Neural progenitor cell (in vitro differentiated cells): ENCODE measurements around the gene RASL10A. TPM values are rescaled to one million over a fixed set of nuclear protein-coding genes. Genes with fewer than 3 reads are reported as not detected.

Experiments
- DNase-seq: peaks from one replicate; pipeline ENCODE4 v3.0.0-alpha.2; 2016; ENCODE audit warnings: low spot score
- H2AFZ ChIP-seq: fragments of 200-600 bp; sonication (generic); replicated peaks from 2 replicates; pipeline ENCODE4 v1.6.1; 2016; ENCODE audit warnings: antibody characterized with exemption
- H3F3A ChIP-seq: fragments of 200-600 bp; sonication (generic); 2 replicates; pipeline ENCODE4 v1.6.1; 2016; ENCODE audit warnings: antibody characterized with exemption, low read depth
- H3K27ac ChIP-seq: fragments of 200-600 bp; sonication (generic); 2 replicates; pipeline ENCODE4 v1.5.1; 2016; ENCODE audit warnings: mild to moderate bottlenecking
- H3K27me3 ChIP-seq: fragments of 200-600 bp; sonication (generic); 2 replicates; pipeline ENCODE4 v1.6.1; 2016; ENCODE audit warnings: mild to moderate bottlenecking, moderate library complexity
- H3K36me3 ChIP-seq: fragments of 200-600 bp; sonication (generic); 2 replicates; pipeline ENCODE4 v1.5.1; 2016
- H3K4me1 ChIP-seq: fragments of 200-600 bp; sonication (generic); 2 replicates; pipeline ENCODE4 v1.6.1; 2016; ENCODE audit warnings: mixed run types
- H3K4me2 ChIP-seq: fragments of 200-600 bp; sonication (generic); 2 replicates; pipeline ENCODE4 v1.6.1; 2016
- H3K4me3 ChIP-seq: fragments of 200-600 bp; sonication (generic); 2 replicates; pipeline ENCODE4 v1.5.1; 2016
- H3K79me2 ChIP-seq: fragments of 200-600 bp; sonication (generic); 2 replicates; pipeline ENCODE4 v1.6.1; 2016; ENCODE audit warnings: low read depth
- H3K9ac ChIP-seq: fragments of 200-600 bp; sonication (generic); 2 replicates; pipeline ENCODE4 v1.6.1; 2016
- H3K9me3 ChIP-seq: fragments of 200-600 bp; sonication (generic); 2 replicates; pipeline ENCODE4 v1.5.1; 2016; ENCODE audit warnings: low read depth
- H4K20me1 ChIP-seq: fragments of 200-600 bp; sonication (generic); 2 replicates; pipeline ENCODE4 v1.6.1; 2016; ENCODE audit warnings: low read depth
- H3K27ac Mint-ChIP-seq: 3 replicates; pipeline ENCODE4 v1.8.0; 2021; ENCODE audit warnings: mixed read lengths
- H3K27me3 Mint-ChIP-seq: 2 replicates; pipeline ENCODE4 v1.8.0; 2022; ENCODE audit warnings: low read depth, mild to moderate bottlenecking, inconsistent platforms, moderate library complexity, mixed read lengths; ENCODE audit not compliant: insufficient read depth
- H3K36me3 Mint-ChIP-seq: 3 replicates; pipeline ENCODE4 v1.8.0; 2021; ENCODE audit warnings: mixed read lengths
- H3K4me1 Mint-ChIP-seq: 3 replicates; pipeline ENCODE4 v1.8.0; 2021; ENCODE audit warnings: mixed read lengths
- H3K4me3 Mint-ChIP-seq: 3 replicates; pipeline ENCODE4 v1.8.0; 2021; ENCODE audit warnings: mild to moderate bottlenecking, moderate library complexity, mixed read lengths
- H3K9me3 Mint-ChIP-seq: 3 replicates; pipeline ENCODE4 v1.8.0; 2020; ENCODE audit warnings: mixed read lengths
- CTCF ChIP-seq: fragments of 200-600 bp; sonication (generic); IDR thresholded peaks from 2 replicates; pipeline ENCODE4 v1.5.1; 2017; ENCODE audit warnings: antibody characterized with exemption, mild to moderate bottlenecking
- EZH2 ChIP-seq: fragments of 200-600 bp; sonication (generic); IDR thresholded peaks from 2 replicates; pipeline ENCODE4 v1.6.1; 2017; ENCODE audit warnings: antibody characterized with exemption, mild to moderate bottlenecking, moderate library complexity
- EZH2phosphoT487 ChIP-seq: fragments of 200-600 bp; sonication (generic); IDR thresholded peaks from 2 replicates; pipeline ENCODE4 v1.6.1; 2017; ENCODE audit warnings: antibody characterized with exemption
- total RNA-seq: library from RNA; depleted of rRNA; stranded (reverse); fragments of >200 nt; gene quantifications from 2 replicates; pipeline ENCODE4 v1.2.3, GENCODE V29; 2015; ENCODE audit warnings: low replicate concordance

RASL10A gene
- total RNA-seq, 1 donor from 2014 or later: 0.26 TPM

GRCh38 chr22:29312218-29313125 is 3.0 kb downstream of the RASL10A start:
- DNase-seq: no peak
- no peak overlapping the region for H3K9ac ChIP-seq
- peaks cover 20% of the 10 kb centered on the region for H3F3A ChIP-seq
- peak overlapping the region; percentile 43 for H3K4me3 Mint-ChIP-seq
- H3K27ac Mint-ChIP-seq: no peak overlapping the region
- no peak for TF ChIP-seq EZH2
- no peak for TF ChIP-seq CTCF
- no peak for TF ChIP-seq EZH2phosphoT487
- no peak overlapping the region for H2AFZ ChIP-seq
- H3K79me2 ChIP-seq: no peaks in the 10 kb centered on the region
- peaks cover 65% of the 10 kb centered on the region for H3K27me3 ChIP-seq
- H3K4me2 ChIP-seq: no peak overlapping the region
- no peaks in the 10 kb centered on the region for H3K36me3 Mint-ChIP-seq
- H4K20me1 ChIP-seq: peaks cover 31% of the 10 kb centered on the region
- H3K4me1 ChIP-seq: peaks cover 13% of the 10 kb centered on the region
- no peaks in the 10 kb centered on the region for H3K9me3 ChIP-seq
- H3K36me3 ChIP-seq: no peaks in the 10 kb centered on the region
- peaks cover 29% of the 10 kb centered on the region for H3K27me3 Mint-ChIP-seq
- no peak overlapping the region for H3K4me3 ChIP-seq
- peaks cover 3% of the 10 kb centered on the region for H3K9me3 Mint-ChIP-seq
- H3K4me1 Mint-ChIP-seq: peaks cover 45% of the 10 kb centered on the region
- no peak overlapping the region for H3K27ac ChIP-seq

- no peaks in the 10 kb centered on the region for H3K36me3 Mint-ChIP-seq
- peaks cover 46% of the 10 kb centered on the region for H3K4me1 Mint-ChIP-seq
- H3K4me3 Mint-ChIP-seq: no peak overlapping the region
- DNase-seq: no peak
- peaks cover 16% of the 10 kb centered on the region for H3K4me1 ChIP-seq
- H3K9me3 Mint-ChIP-seq: peaks cover 3% of the 10 kb centered on the region
- H3F3A ChIP-seq: peaks cover 14% of the 10 kb centered on the region
- H4K20me1 ChIP-seq: peaks cover 31% of the 10 kb centered on the region
- TF ChIP-seq EZH2phosphoT487 (no peak), CTCF (no peak), EZH2 (no peak)
- H3K27ac ChIP-seq: no peak overlapping the region
- H3K9me3 ChIP-seq: no peaks in the 10 kb centered on the region
- no peaks in the 10 kb centered on the region for H3K79me2 ChIP-seq
- peaks cover 28% of the 10 kb centered on the region for H3K27me3 Mint-ChIP-seq
- H3K36me3 ChIP-seq: no peaks in the 10 kb centered on the region
- H3K27ac Mint-ChIP-seq: no peak overlapping the region
- no peak overlapping the region for H3K4me3 ChIP-seq
- peaks cover 60% of the 10 kb centered on the region for H3K27me3 ChIP-seq
- H3K4me2 ChIP-seq: no peak overlapping the region
- H2AFZ ChIP-seq: no peak overlapping the region
- no peak overlapping the region for H3K9ac ChIP-seq
Observed at GRCh38 chr22:29311464-29312217, 3.9 kb downstream of the RASL10A start.

DNA sequence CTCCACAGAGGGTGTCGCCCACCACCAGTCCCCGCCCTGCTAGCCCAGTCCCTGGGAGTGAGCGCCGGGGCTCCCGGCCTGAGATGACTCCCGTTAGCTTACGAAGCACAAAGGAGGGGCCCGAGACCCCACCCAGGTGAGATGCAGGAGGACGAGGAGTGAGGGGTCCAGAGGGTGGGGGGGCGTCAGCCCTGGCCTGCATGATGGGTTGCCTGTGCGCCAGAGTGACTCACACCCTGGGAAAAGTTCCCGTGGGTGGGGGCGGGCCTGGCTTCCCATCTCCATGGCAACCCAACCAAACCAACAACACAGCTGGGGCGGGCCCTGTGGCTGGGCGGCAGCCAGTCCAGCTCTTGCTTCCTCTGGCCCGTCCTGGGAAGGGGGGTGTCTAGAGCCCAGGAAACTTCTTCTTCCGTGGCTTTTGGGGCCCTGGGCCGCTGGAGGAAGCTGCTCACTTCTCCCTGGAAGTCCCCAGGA is 4.6 kb downstream of the RASL10A start:
- Histone ChIP-seq H3K27ac (no peak overlapping the region), H3K27me3 (peaks cover 53% of the 10 kb centered on the region), H4K20me1 (peaks cover 31% of the 10 kb centered on the region), H3K4me2 (peak overlapping the region; percentile 6), H3K79me2 (no peaks in the 10 kb centered on the region), H2AFZ (no peak overlapping the region), H3K36me3 (no peaks in the 10 kb centered on the region), H3K9ac (no peak overlapping the region), H3F3A (peaks cover 20% of the 10 kb centered on the region), H3K4me3 (no peak overlapping the region), H3K4me1 (peaks cover 18% of the 10 kb centered on the region), H3K9me3 (no peaks in the 10 kb centered on the region)
- Mint-ChIP-seq H3K36me3 (no peaks in the 10 kb centered on the region), H3K4me3 (peak overlapping the region; percentile 48), H3K27ac (peak overlapping the region; percentile 78), H3K27me3 (peaks cover 22% of the 10 kb centered on the region), H3K9me3 (peaks cover 3% of the 10 kb centered on the region), H3K4me1 (peaks cover 45% of the 10 kb centered on the region)
- no peak for TF ChIP-seq EZH2phosphoT487
- TF ChIP-seq EZH2: no peak
- no peak for TF ChIP-seq CTCF
- DNase-seq: peak; percentile 83
